Mesenchymal stem cell (in vitro differentiated cells and primary cell): ENCODE measurements around the gene LRFN2.

Experiments
- DNase-seq: peaks from one replicate; pipeline ENCODE4 v3.0.0-alpha.2; 2013
- H2AFZ ChIP-seq: one replicate; pipeline ENCODE4 v1.6.1; 2013; ENCODE audit warnings: low read depth, mild to moderate bottlenecking, control low read depth, inconsistent platforms, low read length, moderate library complexity
- H2AK5ac ChIP-seq: 2 replicates; pipeline ENCODE4 v1.6.1; 2013; ENCODE audit warnings: low read length, moderate library complexity, mild to moderate bottlenecking, inconsistent platforms; ENCODE audit not compliant: severe bottlenecking
- H2BK120ac ChIP-seq: one replicate; pipeline ENCODE4 v1.6.1; 2013; ENCODE audit warnings: low read depth, mild to moderate bottlenecking, inconsistent platforms, low read length, moderate library complexity
- H2BK12ac ChIP-seq, 2 experiments: one replicate each; pipeline ENCODE4 v1.6.1; 2013; ENCODE audit warnings: inconsistent platforms in 2 of 2, low read length in 2 of 2, mild to moderate bottlenecking in 2 of 2, moderate library complexity in 2 of 2, control low read depth in 1 of 2
- H2BK15ac ChIP-seq: one replicate; pipeline ENCODE4 v1.6.1; 2013; ENCODE audit warnings: mild to moderate bottlenecking, low read depth, inconsistent platforms; ENCODE audit not compliant: poor library complexity, severe bottlenecking
- H2BK5ac ChIP-seq: 2 replicates; pipeline ENCODE4 v1.6.1; 2013; ENCODE audit warnings: low read depth, mild to moderate bottlenecking, low read length, control low read depth, inconsistent platforms; ENCODE audit not compliant: poor library complexity, severe bottlenecking
- H3K14ac ChIP-seq, 2 experiments: one replicate each; pipeline ENCODE4 v1.6.1; 2013; ENCODE audit warnings: inconsistent platforms in 2 of 2, low read length in 2 of 2, control low read depth in 1 of 2, mild to moderate bottlenecking in 1 of 2, moderate library complexity in 1 of 2
- H3K18ac ChIP-seq, 2 experiments: one replicate each; pipeline ENCODE4 v1.6.1; 2013; ENCODE audit warnings: inconsistent platforms in 2 of 2, low read length in 2 of 2, control low read depth in 1 of 2, low read depth in 1 of 2, mild to moderate bottlenecking in 1 of 2
- H3K23ac ChIP-seq, 2 experiments: one replicate each; pipeline ENCODE4 v1.6.1; 2013; ENCODE audit warnings: inconsistent platforms in 2 of 2, low read length in 2 of 2, mild to moderate bottlenecking in 2 of 2, moderate library complexity in 2 of 2, control low read depth in 1 of 2
- H3K27ac ChIP-seq: 2 replicates; pipeline ENCODE4 v1.5.1; 2013; ENCODE audit warnings: mild to moderate bottlenecking, moderate library complexity, low read length, control low read depth, inconsistent platforms; ENCODE audit not compliant: poor library complexity, severe bottlenecking
- H3K27me3 ChIP-seq, 2 experiments: 2 replicates each; pipeline versions ENCODE4 v1.6.1 to v1.7.0; 2013; ENCODE audit warnings: low read length in 2 of 2, mild to moderate bottlenecking in 2 of 2, moderate library complexity in 2 of 2, control low read depth in 1 of 2, inconsistent platforms in 1 of 2; ENCODE audit not compliant: control insufficient read depth in 1 of 2, insufficient read depth in 1 of 2
- H3K36me3 ChIP-seq, 2 experiments: 2 replicates each; pipeline versions ENCODE4 v1.6.1 to v1.7.0; 2013; ENCODE audit warnings: low read length in 2 of 2, control low read depth in 1 of 2, inconsistent platforms in 1 of 2, low read depth in 1 of 2, mild to moderate bottlenecking in 1 of 2; ENCODE audit not compliant: insufficient read depth in 2 of 2, control insufficient read depth in 1 of 2
- H3K4ac ChIP-seq, 2 experiments: one replicate each; pipeline ENCODE4 v1.6.1; 2013; ENCODE audit warnings: inconsistent platforms in 2 of 2, low read length in 2 of 2, mild to moderate bottlenecking in 2 of 2, moderate library complexity in 2 of 2, control low read depth in 1 of 2, low read depth in 1 of 2
- H3K4me1 ChIP-seq: 2 replicates; pipeline ENCODE4 v1.6.1; 2013; ENCODE audit warnings: low read depth, low read length, control low read depth; ENCODE audit not compliant: control insufficient read depth, insufficient read depth
- H3K4me2 ChIP-seq: 2 replicates; pipeline ENCODE4 v1.6.1; 2013; ENCODE audit warnings: low read length, mild to moderate bottlenecking, inconsistent platforms; ENCODE audit not compliant: poor library complexity, severe bottlenecking
- H3K4me3 ChIP-seq, 2 experiments: 2 replicates each; pipeline versions ENCODE4 v1.5.1 to v1.7.0; 2013; ENCODE audit warnings: low read length in 2 of 2, mild to moderate bottlenecking in 2 of 2, control low read depth in 1 of 2, low read depth in 1 of 2; ENCODE audit not compliant: insufficient read depth in 1 of 2
- H3K79me1 ChIP-seq: replicated peaks from 2 replicates; pipeline ENCODE4 v1.6.1; 2013; ENCODE audit warnings: mild to moderate bottlenecking, control low read depth, low read length, inconsistent platforms; ENCODE audit not compliant: poor library complexity, severe bottlenecking
- H3K9ac ChIP-seq: 2 replicates; pipeline ENCODE4 v1.7.0; 2013; ENCODE audit warnings: mild to moderate bottlenecking, low read length, moderate library complexity
- H3K9me3 ChIP-seq: 2 replicates; pipeline ENCODE4 v1.7.0; 2013; ENCODE audit warnings: mild to moderate bottlenecking, low read length; ENCODE audit not compliant: control insufficient read depth
- H4K8ac ChIP-seq: one replicate; pipeline ENCODE4 v1.6.1; 2013; ENCODE audit warnings: inconsistent platforms, mild to moderate bottlenecking, low read length, moderate library complexity
- H4K91ac ChIP-seq: one replicate; pipeline ENCODE4 v1.6.1; 2013; ENCODE audit warnings: mild to moderate bottlenecking, low read length, inconsistent platforms
- WGBS: methylation state at CpG from one replicate; pipeline ENCODE4 v1.1.7; 2013; ENCODE audit warnings: mixed read lengths; 5-methylcytosine and 5-hydroxymethylcytosine counted together

Gene LRFN2

DNA sequence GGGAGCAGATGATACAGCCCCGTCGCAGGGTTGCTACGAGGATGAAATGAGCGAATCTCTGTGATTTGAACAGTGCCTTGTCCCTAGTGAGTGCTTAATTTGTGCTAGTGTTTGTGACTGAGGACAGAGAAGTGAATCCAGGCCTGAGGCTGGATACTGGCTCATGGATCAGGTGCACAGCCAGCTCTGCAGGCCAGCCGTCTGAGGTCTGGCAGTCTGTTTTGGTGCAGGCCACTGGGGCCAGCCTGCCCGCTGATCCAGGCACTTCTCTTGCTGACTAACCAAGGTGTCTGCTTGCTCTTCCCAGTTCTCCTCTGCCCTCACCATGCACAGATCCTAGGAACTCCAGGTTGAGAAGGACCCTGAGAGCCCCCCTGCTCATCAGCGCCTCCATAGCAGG lies 181.0 kb downstream of the LRFN2 start:
- H2BK15ac ChIP-seq, result no peak overlapping the region
- H3K9ac ChIP-seq, result no peak overlapping the region
- H3K36me3 ChIP-seq, result no peaks in the 10 kb centered on the region
- H3K4me1 ChIP-seq, result peaks cover 21% of the 10 kb centered on the region
- H3K14ac ChIP-seq, result no peak overlapping the region
- WGBS, result 97% methylated on average over 7 of the region's 7 CpGs
- no peak overlapping the region for H3K23ac ChIP-seq
- H2BK12ac ChIP-seq, result no peak overlapping the region
- H2BK120ac ChIP-seq, result no peak overlapping the region
- no peak overlapping the region for H2AK5ac ChIP-seq
- no peak overlapping the region for H3K4me2 ChIP-seq
- H3K27ac ChIP-seq, result no peak overlapping the region
- peaks cover 0 to 5% of the 10 kb centered on the region in 2 experiments for H3K27me3 ChIP-seq
- no peak overlapping the region for H3K4ac ChIP-seq
- H3K18ac ChIP-seq, result no peak overlapping the region
- no peak overlapping the region for H4K8ac ChIP-seq
- H4K91ac ChIP-seq, result no peak overlapping the region
- no peak overlapping the region for H2AFZ ChIP-seq
- H2BK5ac ChIP-seq, result no peak overlapping the region
- no peaks in the 10 kb centered on the region for H3K9me3 ChIP-seq
- no peaks in the 10 kb centered on the region for H3K79me1 ChIP-seq
- DNase-seq, result no peak
- H3K4me3 ChIP-seq, result no peak overlapping the region

DNA sequence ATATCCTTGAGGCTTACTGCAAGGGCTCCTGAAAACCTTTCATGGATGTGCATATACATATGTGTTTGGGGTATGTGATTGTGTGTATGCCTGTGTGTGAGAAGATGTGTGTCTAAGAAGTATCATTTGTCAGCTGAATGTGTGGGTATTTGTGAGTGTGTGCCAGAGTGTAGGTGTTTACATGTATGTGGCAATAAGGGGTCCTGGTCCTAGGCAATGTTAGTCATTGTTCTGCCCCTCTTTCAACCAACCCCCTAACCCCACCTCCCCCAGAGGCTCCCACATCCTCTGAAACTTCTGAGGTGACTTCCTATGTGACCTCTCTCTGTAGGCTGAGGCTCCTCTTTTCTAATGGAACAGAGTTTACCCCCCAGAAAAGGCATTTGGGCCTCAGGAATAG lies 186.4 kb downstream of the LRFN2 start:
- Histone ChIP-seq H2BK120ac (no peak overlapping the region), H3K9ac (no peak overlapping the region), H3K4me2 (no peak overlapping the region), H2BK12ac (no peak overlapping the region), H3K36me3 (no peaks in the 10 kb centered on the region), H3K14ac (no peak overlapping the region), H3K4ac (no peak overlapping the region), H3K27ac (no peak overlapping the region), H2BK5ac (no peak overlapping the region), H3K27me3 (no peaks in the 10 kb centered on the region), H3K18ac (no peak overlapping the region), H3K23ac (no peak overlapping the region), H3K9me3 (no peaks in the 10 kb centered on the region), H2AK5ac (no peak overlapping the region), H2AFZ (no peak overlapping the region), H4K8ac (no peak overlapping the region), H3K4me1 (peaks cover under 1% of the 10 kb centered on the region), H4K91ac (no peak overlapping the region), H3K79me1 (no peaks in the 10 kb centered on the region), H2BK15ac (no peak overlapping the region), H3K4me3 (no peak overlapping the region)
- no peak for DNase-seq

DNA sequence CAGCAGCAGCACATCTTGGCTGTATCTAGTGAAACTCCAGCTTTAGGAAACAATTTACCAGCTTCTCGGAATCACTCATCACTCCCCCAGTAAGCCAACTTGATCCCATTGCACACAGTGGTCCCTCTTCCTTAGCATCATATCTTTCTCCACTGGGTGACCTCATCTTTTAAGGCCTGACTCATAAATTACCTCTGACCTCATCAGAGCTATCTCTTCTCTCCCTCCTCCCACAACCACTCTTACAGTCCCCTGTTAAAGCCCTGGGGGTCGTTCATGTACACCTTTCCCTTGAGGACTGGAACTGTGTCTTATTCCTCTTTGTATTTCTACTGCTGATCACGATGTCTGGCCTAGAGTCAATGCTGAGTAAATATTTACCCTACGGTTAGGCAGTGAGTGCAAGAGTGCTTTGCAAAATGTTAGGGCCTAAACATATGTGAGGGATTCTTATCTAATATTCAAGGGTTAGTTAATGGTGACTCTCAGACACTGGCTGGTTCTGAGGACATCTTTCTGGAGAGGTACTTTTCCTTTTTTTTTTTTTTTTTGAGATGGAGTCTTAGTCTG lies 187.2 kb downstream of the LRFN2 start:
- Histone ChIP-seq H2AK5ac (no peak overlapping the region), H2BK15ac (no peak overlapping the region), H2BK12ac (no peak overlapping the region), H3K27ac (no peak overlapping the region), H3K79me1 (no peaks in the 10 kb centered on the region), H2AFZ (no peak overlapping the region), H3K18ac (no peak overlapping the region), H3K36me3 (no peaks in the 10 kb centered on the region), H3K4me1 (no peaks in the 10 kb centered on the region), H3K4me2 (no peak overlapping the region), H3K4ac (no peak overlapping the region), H3K23ac (no peak overlapping the region), H3K14ac (no peak overlapping the region), H3K4me3 (no peak overlapping the region), H3K27me3 (no peaks in the 10 kb centered on the region), H2BK5ac (no peak overlapping the region), H3K9ac (no peak overlapping the region), H3K9me3 (no peaks in the 10 kb centered on the region), H4K8ac (no peak overlapping the region), H2BK120ac (no peak overlapping the region), H4K91ac (no peak overlapping the region)
- peak; percentile 17 for DNase-seq
- WGBS, result 49% methylated on average over 4 of the region's 4 CpGs

DNA sequence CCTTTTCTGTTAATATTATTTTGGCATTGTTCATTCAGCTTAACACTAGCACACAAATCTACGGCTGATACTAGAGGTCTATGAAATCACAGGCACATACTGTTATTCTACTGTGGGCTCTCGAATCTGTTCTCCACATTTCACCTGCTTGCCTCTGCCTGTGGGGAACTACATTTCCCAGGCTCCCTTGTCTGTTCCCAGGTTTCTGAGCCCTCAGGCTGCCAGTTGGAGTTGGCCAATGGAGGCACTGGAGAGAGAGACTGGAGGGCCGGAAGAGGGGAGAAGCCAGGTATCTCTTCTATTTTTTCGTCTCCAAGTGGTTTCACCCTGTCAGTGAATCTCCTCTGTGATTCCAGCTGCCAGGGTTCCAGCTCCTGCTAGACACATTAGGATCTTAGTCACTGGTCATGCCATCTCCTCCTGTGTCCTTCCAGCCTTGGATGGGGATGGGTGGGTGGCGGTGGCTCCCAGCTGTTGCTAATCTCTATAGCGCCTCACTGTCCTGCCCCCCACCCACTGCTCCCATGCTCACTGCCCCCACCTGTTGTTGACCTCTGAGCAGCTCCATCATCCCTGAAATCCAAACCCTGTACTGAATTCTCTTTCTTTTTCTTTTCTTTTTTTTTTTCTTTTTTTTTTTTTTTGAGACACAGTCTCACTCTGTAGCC lies 188.2 kb downstream of the LRFN2 start:
- Histone ChIP-seq H2AK5ac (no peak overlapping the region), H4K8ac (no peak overlapping the region), H3K4me1 (no peaks in the 10 kb centered on the region), H3K9me3 (no peaks in the 10 kb centered on the region), H3K4ac (no peak overlapping the region), H3K27me3 (no peaks in the 10 kb centered on the region), H3K4me2 (no peak overlapping the region), H2BK12ac (no peak overlapping the region), H2BK120ac (no peak overlapping the region), H3K27ac (no peak overlapping the region), H4K91ac (no peak overlapping the region), H2BK5ac (no peak overlapping the region), H3K79me1 (no peaks in the 10 kb centered on the region), H3K18ac (no peak overlapping the region), H3K36me3 (no peaks in the 10 kb centered on the region), H2BK15ac (no peak overlapping the region), H3K14ac (no peak overlapping the region), H2AFZ (no peak overlapping the region), H3K9ac (no peak overlapping the region), H3K23ac (no peak overlapping the region), H3K4me3 (no peak overlapping the region)
- DNase-seq, result no peak
- WGBS, result 83% methylated on average over 5 of the region's 6 CpGs
